Neuron (in vitro differentiated cells): ENCODE results near the gene CDC34.

Experiments used
- H2AFZ ChIP-seq: one replicate; pipeline ENCODE4 v1.6.1; 2013; ENCODE audit warnings: low read depth, mild to moderate bottlenecking, inconsistent platforms, low read length, moderate library complexity
- H3K27me3 ChIP-seq: one replicate; pipeline ENCODE4 v1.6.1; 2013; ENCODE audit warnings: low read length; ENCODE audit not compliant: insufficient read depth
- H3K36me3 ChIP-seq: one replicate; pipeline ENCODE4 v1.6.1; 2013; ENCODE audit warnings: low read length; ENCODE audit not compliant: insufficient read depth
- H3K4me1 ChIP-seq: one replicate; pipeline ENCODE4 v1.6.1; 2013; ENCODE audit warnings: low read length; ENCODE audit not compliant: insufficient read depth
- H3K4me3 ChIP-seq: 2 replicates; pipeline ENCODE4 v1.5.1; 2013; ENCODE audit warnings: mild to moderate bottlenecking, low read length, moderate library complexity
- H3K9me3 ChIP-seq: one replicate; pipeline ENCODE4 v1.6.1; 2013; ENCODE audit warnings: low read length

The CDC34 gene

GRCh38 chr19:518598-519231, 12.8 kb upstream of the CDC34 start:
- Histone ChIP-seq H2AFZ (no peak overlapping the region), H3K9me3 (no peaks in the 10 kb centered on the region), H3K36me3 (peaks cover 7% of the 10 kb centered on the region), H3K4me3 (no peak overlapping the region), H3K4me1 (peaks cover 3% of the 10 kb centered on the region), H3K27me3 (no peaks in the 10 kb centered on the region)

GRCh38 chr19:519449-519865, 12.1 kb upstream of the CDC34 start:
- H3K4me3 ChIP-seq, result no peak overlapping the region
- H3K9me3 ChIP-seq, result no peaks in the 10 kb centered on the region
- peaks cover 6% of the 10 kb centered on the region for H3K36me3 ChIP-seq
- H3K4me1 ChIP-seq, result peaks cover 3% of the 10 kb centered on the region
- no peaks in the 10 kb centered on the region for H3K27me3 ChIP-seq
- H2AFZ ChIP-seq, result no peak overlapping the region

- no peak overlapping the region for H3K4me3 ChIP-seq
- peaks cover 5% of the 10 kb centered on the region for H3K4me1 ChIP-seq
- H3K36me3 ChIP-seq, result peaks cover 6% of the 10 kb centered on the region
- H2AFZ ChIP-seq, result no peak overlapping the region
- no peaks in the 10 kb centered on the region for H3K27me3 ChIP-seq
- no peaks in the 10 kb centered on the region for H3K9me3 ChIP-seq
These were observed 8.8 kb upstream of the CDC34 start for GRCh38 chr19:522726-523125.

GRCh38 chr19:524062-524674, 7.4 kb upstream of the CDC34 start:
- no peaks in the 10 kb centered on the region for H3K27me3 ChIP-seq
- H2AFZ ChIP-seq, result no peak overlapping the region
- no peak overlapping the region for H3K4me3 ChIP-seq
- peaks cover 6% of the 10 kb centered on the region for H3K36me3 ChIP-seq
- H3K4me1 ChIP-seq, result peaks cover 5% of the 10 kb centered on the region
- H3K9me3 ChIP-seq, result no peaks in the 10 kb centered on the region

GRCh38 chr19:525029-525428, 6.5 kb upstream of the CDC34 start:
- Histone ChIP-seq H3K36me3 (peaks cover under 1% of the 10 kb centered on the region), H3K4me1 (peaks cover 5% of the 10 kb centered on the region), H2AFZ (no peak overlapping the region), H3K9me3 (no peaks in the 10 kb centered on the region), H3K27me3 (no peaks in the 10 kb centered on the region), H3K4me3 (no peak overlapping the region)

- H3K27me3 ChIP-seq, result no peaks in the 10 kb centered on the region
- no peaks in the 10 kb centered on the region for H3K36me3 ChIP-seq
- no peak overlapping the region for H3K4me3 ChIP-seq
- peaks cover 5% of the 10 kb centered on the region for H3K4me1 ChIP-seq
- H2AFZ ChIP-seq, result no peak overlapping the region
- H3K9me3 ChIP-seq, result no peaks in the 10 kb centered on the region
These were observed 5.6 kb upstream of the CDC34 start for GRCh38 chr19:525857-526419.

- Histone ChIP-seq H3K9me3 (no peaks in the 10 kb centered on the region), H3K4me3 (peak overlapping the region; percentile 66), H3K4me1 (peaks cover 18% of the 10 kb centered on the region), H3K27me3 (no peaks in the 10 kb centered on the region), H2AFZ (peak overlapping the region; percentile 77), H3K36me3 (peaks cover 8% of the 10 kb centered on the region)
These were observed 1.2 kb upstream of the CDC34 start for GRCh38 chr19:530134-531008.

- Histone ChIP-seq H3K4me3 (peak overlapping the region; percentile 89), H3K36me3 (peaks cover 16% of the 10 kb centered on the region), H2AFZ (peak overlapping the region; percentile 77), H3K27me3 (no peaks in the 10 kb centered on the region), H3K4me1 (peaks cover 15% of the 10 kb centered on the region), H3K9me3 (no peaks in the 10 kb centered on the region)
These were observed 379 bp upstream of the CDC34 start for GRCh38 chr19:531009-531752.

- no peak overlapping the region for H2AFZ ChIP-seq
- peak overlapping the region; percentile 89 for H3K4me3 ChIP-seq
- H3K4me1 ChIP-seq, result peaks cover 13% of the 10 kb centered on the region
- H3K27me3 ChIP-seq, result no peaks in the 10 kb centered on the region
- peaks cover 26% of the 10 kb centered on the region for H3K36me3 ChIP-seq
- no peaks in the 10 kb centered on the region for H3K9me3 ChIP-seq
These were observed 1.2 kb downstream of the CDC34 start for GRCh38 chr19:532561-533363.

GRCh38 chr19:533364-534058, 2.0 kb downstream of the CDC34 start:
- Histone ChIP-seq H3K27me3 (no peaks in the 10 kb centered on the region), H3K4me1 (peaks cover 13% of the 10 kb centered on the region), H3K36me3 (peaks cover 34% of the 10 kb centered on the region), H3K9me3 (no peaks in the 10 kb centered on the region), H3K4me3 (peak overlapping the region; percentile 89), H2AFZ (no peak overlapping the region)

GRCh38 chr19:534088-534487, 2.5 kb downstream of the CDC34 start:
- no peaks in the 10 kb centered on the region for H3K9me3 ChIP-seq
- no peak overlapping the region for H3K4me3 ChIP-seq
- H3K36me3 ChIP-seq, result peaks cover 39% of the 10 kb centered on the region
- no peaks in the 10 kb centered on the region for H3K27me3 ChIP-seq
- peaks cover 13% of the 10 kb centered on the region for H3K4me1 ChIP-seq
- H2AFZ ChIP-seq, result no peak overlapping the region
